ENCODE measurements around the gene LRP1-AS. TPM values are rescaled to one million over a fixed set of nuclear protein-coding genes. Genes with fewer than 3 reads are reported as not detected.
A peak's percentile ranks its signal among the peaks of the same experiment; 100 is the strongest.

Gene LRP1-AS
- total RNA-seq, 2 experiments from 2014 or later: not detected

DNA sequence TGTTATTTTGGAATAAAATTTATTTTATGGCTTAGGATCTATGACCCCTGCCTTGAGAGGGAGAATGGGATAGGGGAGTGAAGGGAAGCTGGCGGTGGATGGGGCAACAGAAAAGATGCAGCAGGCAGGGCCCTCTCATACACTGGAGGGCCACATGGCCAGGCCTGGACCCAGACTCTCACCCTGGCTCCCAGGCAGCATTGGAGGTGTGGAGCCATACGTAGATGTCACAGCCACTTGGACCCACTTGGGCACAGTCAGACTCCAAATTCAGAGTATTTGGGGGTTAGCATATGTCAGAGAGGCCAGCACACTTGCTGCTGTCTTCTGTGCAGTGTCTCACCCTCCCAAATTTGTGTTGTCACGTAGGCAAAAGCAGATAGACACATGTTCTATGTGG, 52.0 kb downstream of the LRP1-AS start:
- H3K9me3 Mint-ChIP-seq: no peaks in the 10 kb centered on the region
- no peak overlapping the region for H3K4me3 Mint-ChIP-seq
- intact Hi-C loops (cut with DNase I, micrococcal nuclease): no loop called here
- DNase-seq (no peak), ATAC-seq (ENCODE audit: poor library complexity) (no peak)
- Histone ChIP-seq H3K27ac (ENCODE audit: low read depth in 1 of 2, low read length in 2 of 2) (peak overlapping the region in 1 of 2 donors; percentile 29), H3K36me3 (ENCODE audit: insufficient read depth, low read length) (peaks cover 89% of the 10 kb centered on the region), H3K27me3 (ENCODE audit: control insufficient read depth in 1 of 2, insufficient read depth in 2 of 2, low read length in 2 of 2) (no peaks in the 10 kb centered on the region), H3K4me3 (ENCODE audit: low read length) (no peak overlapping the region), H3K4me1 (ENCODE audit: insufficient read depth, low read length) (peaks cover 46% of the 10 kb centered on the region), H3K9me3 (ENCODE audit: control insufficient read depth in 1 of 2, insufficient read depth in 1 of 2, low read length in 2 of 2) (no peaks in the 10 kb centered on the region)
- TF ChIP-seq, protein P1, sequence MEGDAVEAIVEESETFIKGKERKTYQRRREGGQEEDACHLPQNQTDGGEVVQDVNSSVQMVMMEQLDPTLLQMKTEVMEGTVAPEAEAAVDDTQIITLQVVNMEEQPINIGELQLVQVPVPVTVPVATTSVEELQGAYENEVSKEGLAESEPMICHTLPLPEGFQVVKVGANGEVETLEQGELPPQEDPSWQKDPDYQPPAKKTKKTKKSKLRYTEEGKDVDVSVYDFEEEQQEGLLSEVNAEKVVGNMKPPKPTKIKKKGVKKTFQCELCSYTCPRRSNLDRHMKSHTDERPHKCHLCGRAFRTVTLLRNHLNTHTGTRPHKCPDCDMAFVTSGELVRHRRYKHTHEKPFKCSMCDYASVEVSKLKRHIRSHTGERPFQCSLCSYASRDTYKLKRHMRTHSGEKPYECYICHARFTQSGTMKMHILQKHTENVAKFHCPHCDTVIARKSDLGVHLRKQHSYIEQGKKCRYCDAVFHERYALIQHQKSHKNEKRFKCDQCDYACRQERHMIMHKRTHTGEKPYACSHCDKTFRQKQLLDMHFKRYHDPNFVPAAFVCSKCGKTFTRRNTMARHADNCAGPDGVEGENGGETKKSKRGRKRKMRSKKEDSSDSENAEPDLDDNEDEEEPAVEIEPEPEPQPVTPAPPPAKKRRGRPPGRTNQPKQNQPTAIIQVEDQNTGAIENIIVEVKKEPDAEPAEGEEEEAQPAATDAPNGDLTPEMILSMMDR (IDR thresholded peaks at IDR 0.05): no peak
- peaks cover 53% of the 10 kb centered on the region for H3K4me1 Mint-ChIP-seq (ENCODE audit: low read depth)
- ChIA-PET POLR2A (interaction anchor here (3.2 to 14.4 kb wide), 2 partner anchors 12 to 26 kb away, joined by 15 to 344 read pairs; partner anchors contain the start of gene STAT6), CTCF (interaction anchor here (0.9 to 7.6 kb wide), 4 partner anchors 12 to 29 kb away, joined by 3 to 47 read pairs (median 5); partner anchors contain the start of gene STAT6)
- H3K36me3 Mint-ChIP-seq (ENCODE audit: low read depth): peaks cover 96% of the 10 kb centered on the region
- H3K27ac Mint-ChIP-seq: peak overlapping the region; percentile 98
- no peaks in the 10 kb centered on the region for H3K27me3 Mint-ChIP-seq

Small RNA genes within 50 kb of the gene (microRNA-seq; reads per million reads assigned to microRNA genes)
- gene MIR1228 (ENCODE audit: borderline microRNAs expressed, borderline replicate concordance): not detected

Other genes with a start within 250 kb of the LRP1-AS start
- gene SDR9C7, start 213.2 kb downstream of the LRP1-AS start, total RNA-seq: not detected
- under 1 TPM; 0.30 to 0.34 TPM for gene RDH16, start 190.0 kb downstream of the LRP1-AS start, total RNA-seq
- 1 to 10 TPM; 6.9 to 8.0 TPM for gene ZBTB39, start 141.1 kb downstream of the LRP1-AS start, total RNA-seq
- not detected for gene TAC3, start 131.1 kb downstream of the LRP1-AS start, total RNA-seq
- 1 to 10 TPM; 1.0 to 1.1 TPM for gene MYO1A, start 97.5 kb downstream of the LRP1-AS start, total RNA-seq
- 1 to 10 TPM; 7.2 to 9.9 TPM for gene NEMP1, start 68.8 kb downstream of the LRP1-AS start, total RNA-seq
- gene NAB2, start 58.5 kb downstream of the LRP1-AS start, total RNA-seq: 1 to 10 TPM; 4.8 to 6.1 TPM
- 100 to 1,000 TPM; 133 to 144 TPM for gene STAT6, start 36.3 kb downstream of the LRP1-AS start, total RNA-seq
- gene LRP1, start 19.1 kb downstream of the LRP1-AS start, total RNA-seq: 1 to 10 TPM; 6.6 to 8.5 TPM
- not detected for gene NXPH4, start 69.2 kb upstream of the LRP1-AS start, total RNA-seq
- 10 to 100 TPM; 21.3 to 22.2 TPM for gene SHMT2, start 82.1 kb upstream of the LRP1-AS start, total RNA-seq
- gene STAC3, start 103.6 kb upstream of the LRP1-AS start, total RNA-seq: 1 to 10 TPM; 2.0 to 3.0 TPM